ACC112 (cell line): ENCODE measurements around the gene ORM2.
"Not testable (repeated sequence)": the region's sequence is repeated elsewhere in the genome, so short reads cannot be mapped to it uniquely, and the experiment has no call there.

Experiments
- H2AFZ ChIP-seq: fragments of 200-600 bp; sonication (generic); one replicate; pipeline ENCODE4 v1.6.0; 2017; ENCODE audit warnings: antibody characterized with exemption, low read length; ENCODE audit not compliant: unreplicated experiment
- H3K27ac ChIP-seq: fragments of 200-600 bp; sonication (generic); 2 replicates; pipeline ENCODE4 v1.5.1; 2014; ENCODE audit warnings: low read depth, mild to moderate bottlenecking, antibody characterized with exemption, low read length, moderate library complexity
- H3K27me3 ChIP-seq: fragments of 200-600 bp; sonication (generic); 2 replicates; pipeline ENCODE4 v1.6.1; 2014; ENCODE audit warnings: mild to moderate bottlenecking, antibody characterized with exemption, low read length, moderate library complexity, mixed read lengths; ENCODE audit not compliant: insufficient read depth
- H3K36me3 ChIP-seq: fragments of 200-600 bp; sonication (generic); 2 replicates; pipeline ENCODE4 v1.6.1; 2016; ENCODE audit warnings: mild to moderate bottlenecking, antibody characterized with exemption, low read length, moderate library complexity, mixed read lengths; ENCODE audit not compliant: insufficient read depth
- H3K4me1 ChIP-seq: fragments of 200-600 bp; sonication (generic); one replicate; pipeline ENCODE4 v1.6.1; 2016; ENCODE audit warnings: low read length, mixed read lengths; ENCODE audit not compliant: insufficient read depth, unreplicated experiment, control insufficient read depth
- H3K4me3 ChIP-seq: fragments of 200-600 bp; sonication (generic); 2 replicates; pipeline ENCODE4 v1.5.1; 2014; ENCODE audit warnings: mild to moderate bottlenecking, low read depth, low read length
- H3K79me2 ChIP-seq: fragments of 200-600 bp; sonication (generic); one replicate; pipeline ENCODE4 v1.6.0; 2016; ENCODE audit warnings: low read length; ENCODE audit not compliant: control insufficient read depth, unreplicated experiment, insufficient read depth

The ORM2 gene

GRCh38 chr9:114324965-114325364 is 4.7 kb upstream of the ORM2 start:
- not testable (repeated sequence) for H3K36me3 ChIP-seq, H3K27ac ChIP-seq, H2AFZ ChIP-seq, H3K79me2 ChIP-seq, H3K4me1 ChIP-seq, H3K4me3 ChIP-seq, H3K27me3 ChIP-seq

DNA sequence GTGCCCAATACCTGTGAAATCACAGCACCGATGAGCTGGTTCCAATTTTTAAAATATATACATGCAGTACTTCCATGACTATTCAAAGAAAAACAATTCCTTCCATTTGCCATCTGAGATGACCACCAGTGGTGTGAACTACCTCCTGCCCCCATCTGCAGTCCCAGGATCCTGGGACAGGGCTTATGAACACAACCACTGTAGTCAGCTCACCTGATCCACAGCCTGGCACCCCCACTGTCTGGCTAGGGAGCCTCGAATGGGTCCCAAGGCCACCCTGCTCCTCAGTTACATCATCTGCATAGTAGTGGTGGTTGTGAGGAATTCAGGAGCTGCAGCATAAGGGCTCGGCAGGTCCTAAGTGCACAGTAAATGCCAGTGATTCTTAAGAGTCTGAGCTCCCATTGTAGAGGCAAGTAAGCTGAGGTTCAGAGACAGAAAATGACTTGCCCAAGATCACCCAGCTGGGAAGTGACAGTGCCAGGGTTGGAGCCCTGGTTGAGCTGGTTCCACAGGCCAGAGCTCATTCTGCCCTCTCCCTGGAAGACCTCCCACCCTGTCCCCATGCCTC is 3.9 kb upstream of the ORM2 start:
- not testable (repeated sequence) for H3K4me1 ChIP-seq, H3K27me3 ChIP-seq, H3K27ac ChIP-seq, H3K36me3 ChIP-seq, H3K4me3 ChIP-seq, H2AFZ ChIP-seq, H3K79me2 ChIP-seq

- Histone ChIP-seq H3K4me3 (no peak overlapping the region), H2AFZ (no peak overlapping the region), H3K4me1 (no peaks in the 10 kb centered on the region), H3K27ac (no peak overlapping the region), H3K36me3 (no peaks in the 10 kb centered on the region), H3K27me3 (no peaks in the 10 kb centered on the region), H3K79me2 (no peaks in the 10 kb centered on the region)
Measured at GRCh38 chr9:114327749-114328148, 1.9 kb upstream of the ORM2 start.

GRCh38 chr9:114328357-114328820 is 1.3 kb upstream of the ORM2 start:
- H3K4me3 ChIP-seq, H3K4me1 ChIP-seq, H3K27ac ChIP-seq, H3K27me3 ChIP-seq, H2AFZ ChIP-seq, H3K79me2 ChIP-seq, H3K36me3 ChIP-seq: not testable (repeated sequence)

DNA sequence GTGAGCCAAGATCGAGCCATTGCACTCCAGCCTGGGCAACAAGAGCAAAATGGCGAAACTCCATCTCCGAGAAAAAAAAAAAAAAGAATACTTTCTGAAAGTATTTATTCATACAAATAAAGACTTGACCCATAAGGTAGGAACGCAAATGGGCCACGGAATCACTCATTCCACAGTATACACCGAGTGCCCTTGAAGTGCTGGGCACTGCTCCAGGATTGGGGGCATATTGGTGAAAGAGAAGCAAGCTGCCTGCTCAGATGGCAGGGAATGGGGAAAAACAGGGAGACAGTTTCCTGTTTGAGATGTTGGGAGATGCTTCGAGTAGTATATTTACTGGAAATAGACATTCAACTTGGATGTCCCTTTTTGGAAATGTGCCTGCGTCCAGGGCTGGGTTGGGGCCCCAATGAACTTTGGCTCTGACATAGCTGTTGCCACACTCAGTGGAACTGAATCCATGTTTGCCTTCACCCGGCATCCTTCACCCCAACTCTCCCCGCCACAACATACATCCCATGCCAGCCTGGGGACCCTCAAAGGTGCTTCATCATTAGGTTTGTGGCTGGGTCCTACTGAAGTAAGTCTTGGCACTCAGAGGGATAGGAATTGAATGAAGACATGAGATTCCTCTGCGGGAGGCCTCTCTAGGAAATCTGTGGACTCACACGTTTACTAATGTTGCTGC is 588 bp upstream of the ORM2 start:
- H2AFZ ChIP-seq, H3K36me3 ChIP-seq, H3K4me1 ChIP-seq, H3K4me3 ChIP-seq, H3K27me3 ChIP-seq, H3K79me2 ChIP-seq, H3K27ac ChIP-seq: not testable (repeated sequence)

- H3K27ac ChIP-seq: no peak overlapping the region
- H2AFZ ChIP-seq: no peak overlapping the region
- H3K36me3 ChIP-seq: no peaks in the 10 kb centered on the region
- H3K79me2 ChIP-seq: no peaks in the 10 kb centered on the region
- no peaks in the 10 kb centered on the region for H3K27me3 ChIP-seq
- H3K4me1 ChIP-seq: no peaks in the 10 kb centered on the region
- H3K4me3 ChIP-seq: no peak overlapping the region
Measured at GRCh38 chr9:114330636-114331035, 967 bp downstream of the ORM2 start.

- not testable (repeated sequence) for H3K27me3 ChIP-seq, H3K27ac ChIP-seq, H2AFZ ChIP-seq, H3K4me1 ChIP-seq, H3K36me3 ChIP-seq, H3K4me3 ChIP-seq, H3K79me2 ChIP-seq
Measured at GRCh38 chr9:114331229-114332195, 1.8 kb downstream of the ORM2 start.

- H3K36me3 ChIP-seq, H3K27ac ChIP-seq, H3K79me2 ChIP-seq, H3K4me3 ChIP-seq, H2AFZ ChIP-seq, H3K4me1 ChIP-seq, H3K27me3 ChIP-seq: not testable (repeated sequence)
Measured at GRCh38 chr9:114332474-114333040, 2.9 kb downstream of the ORM2 start.

DNA sequence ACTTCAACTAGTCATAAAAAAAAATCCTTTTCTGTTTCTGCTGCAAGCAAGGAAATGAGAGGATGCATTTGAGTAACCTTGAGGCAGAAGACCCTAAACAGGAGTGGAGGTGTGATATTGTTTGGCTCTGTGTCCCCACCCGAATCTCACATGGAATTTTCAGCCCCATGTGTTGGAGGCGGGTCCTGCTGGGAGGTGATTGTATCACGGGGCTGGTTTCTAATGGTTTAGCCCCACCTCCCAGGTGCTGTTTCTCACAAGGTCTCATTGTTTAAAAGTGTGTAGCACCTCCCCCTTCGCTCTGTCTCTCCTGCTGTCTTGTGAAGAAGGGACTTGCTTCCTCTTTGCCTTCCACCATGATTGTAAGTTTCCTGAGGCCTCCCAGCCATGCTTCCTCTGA is 4.0 kb downstream of the ORM2 start:
- not testable (repeated sequence) for H3K27me3 ChIP-seq, H3K79me2 ChIP-seq, H3K4me1 ChIP-seq, H2AFZ ChIP-seq, H3K4me3 ChIP-seq, H3K27ac ChIP-seq, H3K36me3 ChIP-seq

DNA sequence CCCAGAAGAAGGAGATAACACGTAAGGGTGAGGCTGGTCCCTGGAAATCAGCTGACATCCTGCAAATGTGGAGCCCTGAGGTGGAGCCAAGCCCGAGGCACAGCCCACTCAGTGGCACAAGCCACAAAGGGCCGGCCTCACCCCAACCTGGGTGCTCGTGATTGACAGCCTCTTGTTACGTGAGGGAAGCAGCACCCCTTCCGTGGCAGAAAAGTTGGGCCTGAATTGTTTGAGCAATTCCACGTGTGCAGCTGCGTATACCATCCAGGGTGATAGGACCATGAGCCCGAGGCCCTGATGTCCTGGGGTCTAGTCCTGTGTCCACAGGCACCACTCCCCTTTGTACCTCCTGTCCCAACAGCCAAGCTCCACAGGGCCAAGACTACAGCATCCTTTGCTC is 4.8 kb downstream of the ORM2 start:
- no peaks in the 10 kb centered on the region for H3K36me3 ChIP-seq
- no peaks in the 10 kb centered on the region for H3K4me1 ChIP-seq
- H2AFZ ChIP-seq: no peak overlapping the region

More for the DNA sequence above, 4.8 kb downstream of the ORM2 start:
- H3K27me3 ChIP-seq: no peaks in the 10 kb centered on the region
- no peak overlapping the region for H3K27ac ChIP-seq
- H3K4me3 ChIP-seq: no peak overlapping the region
- H3K79me2 ChIP-seq: no peaks in the 10 kb centered on the region
